EL (cell line): ENCODE data around the gene ERFE.
"Not testable (repeated sequence)": the region's sequence is repeated elsewhere in the genome, so short reads cannot be mapped to it uniquely, and the experiment has no call there.

Source experiments
- DNase-seq: peaks from one replicate; pipeline ENCODE4 v3.0.0-alpha.2; 2016

Gene ERFE

GRCh38 chr2:238171072-238171431 lies 12.3 kb downstream of the ERFE start:
- not testable (repeated sequence) for DNase-seq

GRCh38 chr2:238171575-238172187 lies 12.9 kb downstream of the ERFE start:
- DNase-seq, result no peak

- no peak for DNase-seq
These were observed 13.7 kb downstream of the ERFE start for GRCh38 chr2:238172439-238172838.

DNA sequence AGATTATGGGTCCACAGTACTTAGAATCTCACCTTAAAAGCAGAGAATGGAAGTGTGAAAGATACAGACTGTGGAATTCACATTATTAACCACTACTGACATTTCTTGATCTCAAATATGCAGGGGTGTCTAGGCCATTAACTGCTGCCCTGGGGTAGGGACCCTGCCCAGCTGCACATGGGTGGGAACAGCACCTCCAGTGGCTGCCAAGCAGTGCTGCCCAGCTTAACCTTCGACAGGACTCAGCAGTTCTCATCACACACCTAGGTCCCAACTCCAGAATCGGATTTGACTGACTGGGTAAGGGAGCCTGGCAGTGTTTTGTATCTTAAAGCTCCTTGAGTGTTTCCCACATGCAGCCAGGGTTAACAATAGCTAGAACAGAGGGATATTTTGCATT lies 14.9 kb downstream of the ERFE start:
- no peak for DNase-seq

- DNase-seq, result no peak
These were observed 15.5 kb downstream of the ERFE start for GRCh38 chr2:238174291-238174690.

GRCh38 chr2:238174701-238175100 lies 15.9 kb downstream of the ERFE start:
- no peak for DNase-seq

DNA sequence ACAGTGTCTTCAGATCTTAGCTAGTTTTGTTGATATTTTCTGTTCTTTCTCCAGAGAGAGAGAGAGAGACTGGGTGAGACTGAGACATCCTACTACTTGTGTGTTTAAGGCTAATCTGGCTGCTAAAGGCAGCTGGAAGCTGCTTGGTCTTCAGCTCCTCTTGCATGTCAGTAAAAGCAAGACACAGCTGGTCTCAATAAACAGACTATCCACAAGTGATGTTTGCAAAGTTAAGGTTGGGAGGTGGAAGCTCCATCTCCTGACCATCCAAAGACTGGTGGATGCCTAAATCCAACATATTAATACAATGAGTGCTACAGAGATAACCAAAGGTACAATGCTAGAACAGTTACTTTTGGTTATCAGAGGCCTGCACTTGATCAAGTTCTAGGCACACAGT lies 17.8 kb downstream of the ERFE start:
- no peak for DNase-seq

- DNase-seq, result no peak
These were observed 21.8 kb downstream of the ERFE start for GRCh38 chr2:238180554-238180953.

DNA sequence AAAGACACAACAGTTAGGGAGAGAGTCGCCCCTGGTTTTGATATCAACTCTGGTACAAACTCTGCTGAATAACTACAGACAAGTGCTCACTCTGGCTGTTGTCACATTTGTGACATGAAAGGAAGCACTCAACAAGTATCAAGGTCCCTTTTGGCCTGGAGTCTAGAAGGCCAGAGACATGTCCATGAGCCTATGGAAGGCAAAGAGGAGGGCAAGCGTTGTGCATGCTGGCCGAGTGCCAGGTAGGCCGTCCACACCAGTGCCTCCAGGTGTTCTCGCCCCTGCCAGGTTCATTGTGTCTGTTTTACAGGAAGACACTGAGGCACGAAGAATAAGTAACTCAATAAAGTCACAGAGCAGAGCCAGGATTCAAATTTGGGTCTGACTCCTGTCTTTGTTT lies 23.6 kb downstream of the ERFE start:
- no peak for DNase-seq

DNA sequence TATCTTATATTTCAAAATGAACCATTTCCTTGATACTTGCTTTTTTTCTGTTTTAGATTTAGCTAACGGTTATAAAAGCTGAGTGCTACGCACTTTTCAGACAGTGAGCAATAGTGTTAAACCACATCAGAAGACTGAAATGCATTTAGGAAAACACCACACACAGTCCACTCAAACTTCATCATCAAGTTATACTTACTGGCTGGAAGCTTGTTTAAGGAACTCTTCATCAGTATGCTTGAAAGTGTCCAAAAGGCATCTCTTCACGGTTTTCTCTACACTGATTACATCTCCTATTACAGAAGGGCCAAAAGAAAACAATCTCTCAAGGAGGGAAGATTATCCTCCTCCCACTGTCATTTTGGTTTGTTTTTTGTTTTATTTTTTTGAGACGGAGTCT lies 25.1 kb downstream of the ERFE start:
- DNase-seq, result no peak

- no peak for DNase-seq
These were observed 29.1 kb downstream of the ERFE start for GRCh38 chr2:238187618-238188548.

- no peak for DNase-seq
These were observed 31.7 kb downstream of the ERFE start for GRCh38 chr2:238190445-238190844.

DNA sequence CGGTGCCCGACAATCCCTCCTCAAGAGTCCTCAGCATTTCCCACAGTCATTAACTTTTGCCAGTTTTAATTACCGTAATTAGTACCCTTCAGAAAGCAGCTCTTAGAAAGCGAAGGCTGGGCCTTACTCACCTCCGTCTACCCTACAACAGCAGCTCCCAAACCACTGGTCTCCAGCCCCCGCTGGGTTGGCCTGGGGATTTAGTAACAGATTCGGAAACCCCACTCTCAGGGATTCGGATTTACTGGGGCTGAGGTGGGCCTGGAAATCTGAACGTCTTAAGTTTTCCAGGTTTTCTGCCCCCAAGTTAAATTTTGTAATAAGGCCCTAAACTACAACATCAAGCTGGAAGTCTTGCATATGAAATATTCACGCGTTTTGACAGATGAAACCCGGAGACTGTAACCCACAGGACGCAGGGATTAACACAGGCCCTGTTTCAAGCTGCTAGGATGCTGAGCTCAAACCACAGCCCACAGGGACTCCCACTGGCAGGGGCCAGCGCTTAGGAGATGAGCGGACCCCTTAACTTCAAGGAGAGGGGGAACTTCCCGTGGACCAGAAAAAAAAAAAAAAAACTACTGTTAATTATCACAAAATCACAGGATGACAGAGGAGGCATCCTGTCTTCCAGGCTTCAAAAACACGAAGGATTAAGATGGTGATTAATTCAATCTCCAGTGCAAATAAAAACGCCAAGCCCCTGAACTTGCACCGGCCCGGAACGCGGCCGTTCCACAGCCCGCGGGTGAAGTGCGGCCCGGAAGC lies 43.7 kb downstream of the ERFE start:
- peak; percentile 15 for DNase-seq

DNA sequence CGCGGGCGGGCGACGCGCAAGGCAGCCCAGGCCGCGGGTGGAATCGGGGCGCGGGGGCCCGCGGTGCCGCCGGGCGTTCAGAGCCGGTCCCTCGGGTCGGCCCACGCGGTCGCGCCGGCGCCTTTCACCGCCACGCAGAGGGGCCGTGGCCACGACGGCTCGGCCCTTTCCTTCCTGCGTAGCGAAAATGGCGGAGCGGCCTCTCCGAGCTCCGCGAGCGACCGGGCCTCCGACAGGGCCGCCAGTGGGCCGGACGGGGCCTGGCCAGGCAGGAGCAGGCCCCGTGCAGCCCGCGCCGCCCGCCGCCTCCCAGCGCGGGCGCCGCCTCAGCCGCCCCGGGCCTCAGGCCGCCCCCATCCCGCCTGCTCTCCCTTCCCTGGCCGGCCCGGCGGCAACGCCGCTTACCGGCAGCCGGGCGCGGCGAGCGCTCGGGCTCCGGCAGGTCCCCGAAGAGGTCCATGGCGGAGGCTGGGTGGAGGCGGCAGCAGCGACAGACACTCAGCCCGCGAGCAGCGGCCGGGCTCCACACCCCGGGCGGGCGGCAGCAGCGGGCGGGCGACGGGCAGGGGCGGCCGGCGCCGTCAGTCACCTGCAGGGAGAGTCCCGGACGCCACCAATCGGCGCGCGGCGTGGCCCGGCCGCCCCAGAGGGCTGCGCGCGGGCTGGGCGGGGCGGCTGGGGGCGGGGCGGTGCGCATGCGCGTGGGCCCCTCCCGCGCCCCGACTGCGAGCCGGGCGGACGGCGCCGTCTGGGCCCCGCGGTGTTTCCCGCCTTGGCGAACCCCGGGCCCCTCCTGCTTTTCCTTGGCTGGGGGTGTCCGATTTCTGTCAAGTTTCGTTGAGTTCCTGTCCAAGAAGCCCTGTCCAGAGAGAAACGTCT lies 44.6 kb downstream of the ERFE start, which contains the start of gene ILKAP:
Gene ILKAP (minus strand): TSS at position 602 of the 879 bp plus-strand sequence. CDS start 142 bp downstream, at position 460.
- peak; percentile 85 for DNase-seq

DNA sequence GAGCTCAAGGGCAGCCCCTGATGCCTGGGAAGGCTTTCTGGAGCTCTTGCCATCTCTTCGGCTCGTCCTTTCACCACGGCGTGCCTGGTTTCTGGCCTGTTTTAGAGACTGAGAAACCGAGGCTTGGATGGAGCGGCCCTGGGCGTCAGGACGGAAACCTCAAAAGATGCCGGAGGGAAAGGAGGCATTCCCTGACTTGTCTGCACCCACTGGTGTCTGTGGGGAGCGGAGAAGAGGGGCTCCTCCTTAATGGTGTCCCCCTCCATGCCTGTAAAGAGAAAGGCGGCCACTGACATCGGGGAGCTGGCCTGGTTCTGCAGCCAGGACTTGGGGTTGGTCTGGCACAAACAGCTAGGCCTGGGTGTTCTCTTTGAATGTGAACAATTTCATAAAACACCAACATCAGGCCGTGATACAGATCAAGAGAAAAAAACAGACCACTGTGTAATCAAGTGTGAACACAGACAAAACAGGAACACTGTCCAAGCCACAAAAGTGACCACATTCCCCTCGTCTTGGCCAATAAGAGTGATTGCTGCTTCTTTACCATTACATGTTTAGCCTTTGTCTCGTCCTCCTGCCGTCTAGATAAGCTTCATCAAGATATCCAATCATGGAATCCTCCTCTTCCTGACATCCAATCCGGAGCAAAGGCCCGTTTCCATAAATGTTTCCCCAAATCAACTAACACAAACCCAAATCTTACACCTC lies 45.4 kb downstream of the ERFE start:
- no peak for DNase-seq

- no peak for DNase-seq
These were observed 48.2 kb downstream of the ERFE start for GRCh38 chr2:238207006-238207405.

DNA sequence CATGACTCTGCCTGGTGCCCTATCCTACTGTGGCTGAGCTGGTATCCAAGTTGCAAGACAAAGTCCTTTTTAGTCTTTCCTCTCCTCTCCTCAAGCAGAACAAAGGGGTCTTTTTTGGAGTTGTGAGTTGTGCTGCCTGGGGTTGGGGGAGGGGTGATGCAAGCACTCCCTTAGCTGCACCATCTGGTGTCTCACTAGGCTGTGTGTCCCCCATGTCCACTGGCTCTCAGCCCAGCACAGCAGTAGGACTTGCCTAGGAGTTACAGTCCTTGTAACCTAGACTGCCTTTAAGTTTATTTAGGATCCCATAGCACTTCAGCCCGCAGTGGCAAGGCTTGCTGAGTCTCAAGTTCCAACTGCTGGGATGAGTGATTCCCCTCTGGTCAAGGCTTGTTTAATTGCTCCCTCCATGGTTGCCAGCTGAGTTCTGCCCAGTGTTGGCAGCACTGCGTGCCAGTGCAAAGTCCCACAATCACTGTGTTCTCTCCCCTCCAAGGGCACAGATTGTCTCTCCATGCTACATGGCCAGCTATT lies 57.9 kb downstream of the ERFE start:
- no peak for DNase-seq
